Measurements from ENCODE around the gene CENPO.

DNA sequence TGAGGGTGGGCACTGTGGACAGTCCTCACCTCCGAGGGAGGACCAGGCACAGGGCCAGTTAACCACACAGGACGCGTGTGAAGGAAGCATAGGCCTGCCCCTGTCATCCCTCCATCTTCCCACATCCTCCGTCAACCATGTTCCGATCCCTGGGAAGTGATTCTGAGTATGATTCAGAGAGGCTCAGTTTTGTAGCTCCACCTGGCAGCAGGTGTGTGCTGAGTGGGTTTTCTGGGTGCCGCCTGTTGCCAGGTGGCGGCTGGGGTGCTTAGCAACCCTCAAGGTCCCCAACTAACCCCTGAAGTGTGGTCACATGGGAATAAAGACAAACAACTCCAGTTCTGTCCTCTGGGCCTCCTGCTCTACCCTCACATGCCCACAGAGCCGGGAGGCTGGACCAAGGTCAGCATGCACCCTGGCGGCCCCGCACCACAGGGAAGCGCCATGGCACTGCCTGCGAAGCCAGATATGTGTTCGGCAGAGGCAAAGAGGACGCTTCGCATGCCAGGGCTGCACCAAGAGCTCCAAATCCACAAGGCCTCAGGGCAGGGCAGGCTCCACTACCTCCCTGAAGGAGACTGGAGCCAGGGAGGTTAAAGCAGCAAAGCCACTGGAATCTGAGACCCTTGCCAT is 66.9 kb downstream of the CENPO start:
- TF ChIP-seq, protein P1, sequence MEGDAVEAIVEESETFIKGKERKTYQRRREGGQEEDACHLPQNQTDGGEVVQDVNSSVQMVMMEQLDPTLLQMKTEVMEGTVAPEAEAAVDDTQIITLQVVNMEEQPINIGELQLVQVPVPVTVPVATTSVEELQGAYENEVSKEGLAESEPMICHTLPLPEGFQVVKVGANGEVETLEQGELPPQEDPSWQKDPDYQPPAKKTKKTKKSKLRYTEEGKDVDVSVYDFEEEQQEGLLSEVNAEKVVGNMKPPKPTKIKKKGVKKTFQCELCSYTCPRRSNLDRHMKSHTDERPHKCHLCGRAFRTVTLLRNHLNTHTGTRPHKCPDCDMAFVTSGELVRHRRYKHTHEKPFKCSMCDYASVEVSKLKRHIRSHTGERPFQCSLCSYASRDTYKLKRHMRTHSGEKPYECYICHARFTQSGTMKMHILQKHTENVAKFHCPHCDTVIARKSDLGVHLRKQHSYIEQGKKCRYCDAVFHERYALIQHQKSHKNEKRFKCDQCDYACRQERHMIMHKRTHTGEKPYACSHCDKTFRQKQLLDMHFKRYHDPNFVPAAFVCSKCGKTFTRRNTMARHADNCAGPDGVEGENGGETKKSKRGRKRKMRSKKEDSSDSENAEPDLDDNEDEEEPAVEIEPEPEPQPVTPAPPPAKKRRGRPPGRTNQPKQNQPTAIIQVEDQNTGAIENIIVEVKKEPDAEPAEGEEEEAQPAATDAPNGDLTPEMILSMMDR (conservative IDR thresholded peaks at IDR 0.05), result no peak
- TF ChIP-seq ZFX (IDR thresholded peaks at IDR 0.05), result no peak

Measured in C4-2B (cell line).